GM19023 (cell line): ENCODE results near the gene FXYD5.
"Not testable (repeated sequence)": the region's sequence is repeated elsewhere in the genome, so short reads cannot be mapped to it uniquely, and the experiment has no call there.

ENCODE experiments used
- ATAC-seq: cut with Tn5 transposase; IDR thresholded peaks from one replicate; pipeline ENCODE4 v1.9.1; 2021; ENCODE audit warnings: mild to moderate bottlenecking, moderate library complexity; ENCODE audit not compliant: unreplicated experiment

The FXYD5 gene

GRCh38 chr19:35136977-35137702 lies 17.4 kb upstream of the FXYD5 start:
- ATAC-seq: no peak

GRCh38 chr19:35138305-35138892 lies 16.1 kb upstream of the FXYD5 start, which contains the start of gene FXYD1:
Gene FXYD1, plus strand, starts transcription at chr19:35138824. Its CDS starts 1,256 bp downstream, at chr19:35140080.
- ATAC-seq: no peak

- ATAC-seq: no peak
Observed at GRCh38 chr19:35140207-35140961, 14.2 kb upstream of the FXYD5 start.

GRCh38 chr19:35140962-35141836 lies 13.3 kb upstream of the FXYD5 start:
- no peak for ATAC-seq

GRCh38 chr19:35141837-35142605 lies 12.5 kb upstream of the FXYD5 start:
- no peak for ATAC-seq

GRCh38 chr19:35142606-35143230 lies 11.8 kb upstream of the FXYD5 start:
- no peak for ATAC-seq

GRCh38 chr19:35143231-35143715 lies 11.3 kb upstream of the FXYD5 start, which contains the start of gene FXYD7:
Gene FXYD7, plus strand, starts transcription at chr19:35143255. Its CDS starts 79 bp downstream, at chr19:35143334.
- ATAC-seq: no peak

- ATAC-seq: no peak
Observed at GRCh38 chr19:35143818-35144217, 10.7 kb upstream of the FXYD5 start.

GRCh38 chr19:35144259-35144599 lies 10.3 kb upstream of the FXYD5 start:
- no peak for ATAC-seq

GRCh38 chr19:35144600-35145436 lies 9.7 kb upstream of the FXYD5 start:
- ATAC-seq: no peak

GRCh38 chr19:35146746-35147459 lies 7.6 kb upstream of the FXYD5 start:
- no peak for ATAC-seq

- no peak for ATAC-seq
Observed at GRCh38 chr19:35149463-35149862, 5.1 kb upstream of the FXYD5 start.

- no peak for ATAC-seq
Observed at GRCh38 chr19:35150445-35150844, 4.1 kb upstream of the FXYD5 start.

GRCh38 chr19:35151273-35152065 lies 3.1 kb upstream of the FXYD5 start:
- no peak for ATAC-seq

- ATAC-seq: not testable (repeated sequence)
Observed at GRCh38 chr19:35153129-35153522, 1.4 kb upstream of the FXYD5 start.

- no peak for ATAC-seq
Observed at GRCh38 chr19:35153701-35154524, 622 bp upstream of the FXYD5 start.
